ENCODE results near the gene PRDM16. TPM values are rescaled to one million over a fixed set of nuclear protein-coding genes. Genes with fewer than 3 reads are reported as not detected.
A peak's percentile ranks its signal among the peaks of the same experiment; 100 is the strongest.

The PRDM16 gene
- polyA plus RNA-seq, 1 of the 3 experiments (the other 2 are of a cell fraction): not detected

DNA sequence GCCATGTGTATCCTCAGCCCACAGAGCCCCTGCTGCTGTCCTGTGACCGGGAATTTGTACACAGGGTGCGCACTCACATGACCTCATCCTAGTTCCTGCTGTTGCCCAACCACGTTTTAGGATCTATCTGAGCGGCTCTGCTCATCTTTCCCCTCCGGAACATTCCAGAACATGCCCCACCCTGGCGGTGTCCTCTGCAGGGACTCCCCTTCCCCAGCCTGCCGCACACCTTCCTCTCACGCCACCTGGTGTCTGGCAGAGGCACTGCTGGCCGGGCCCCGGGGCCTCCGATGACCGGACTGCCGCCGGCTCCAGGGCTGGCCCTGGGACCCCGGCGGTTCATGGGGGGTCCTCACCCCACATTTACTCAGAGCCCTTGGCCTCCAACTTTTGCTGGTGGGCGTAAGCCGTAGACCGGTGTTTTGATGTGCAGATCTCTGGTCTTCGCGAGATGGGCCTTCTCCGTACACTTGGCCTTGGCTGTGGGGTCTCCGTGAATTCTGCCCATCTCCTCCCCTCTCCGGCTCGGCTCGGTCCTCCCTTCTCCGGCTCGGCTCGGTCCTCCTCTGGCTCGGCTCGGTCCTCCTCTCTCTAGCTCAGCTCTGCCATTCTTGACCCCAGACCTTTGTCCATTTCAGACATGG lies 414.9 kb downstream of the PRDM16 start:
- H2AFZ ChIP-seq (ENCODE audit: low read depth): no peak overlapping the region
- H3K9me2 ChIP-seq: no peaks in the 10 kb centered on the region
- no peaks in the 10 kb centered on the region for H3K27me3 ChIP-seq (ENCODE audit: insufficient read depth)
- no peaks in the 10 kb centered on the region for H3K36me3 ChIP-seq (replicated peaks in 1 of 2; ENCODE audit: control insufficient read depth in 1 of 2, insufficient read depth in 2 of 2, low read length in 1 of 2)
- H3K9ac ChIP-seq: no peak overlapping the region
- H3K9me3 ChIP-seq: no peaks in the 10 kb centered on the region
- H3F3A ChIP-seq (replicated peaks; ENCODE audit: insufficient read depth): no peaks in the 10 kb centered on the region
- CTCF ChIA-PET: interaction anchor here (0.7 to 4.2 kb wide), 9 partner anchors 12 to 125 kb away, joined by 3 to 72 read pairs (median 4); no protein-coding TSS in a partner anchor
- peaks cover 0 to 5% of the 10 kb centered on the region in 2 experiments; a peak in 1 of 4 replicates for H3K4me1 ChIP-seq (ENCODE audit: control insufficient read depth in 1 of 2, insufficient read depth in 2 of 2, low read depth in 1 of 2, low read length in 1 of 2)
- 50% methylated on average over 24 of the region's 31 CpGs for WGBS (ENCODE audit: low lambda C conversion rate)
- H3K4me3 ChIP-seq (ENCODE audit: low read depth in 2 of 2, low read length in 1 of 2): no peak overlapping the region
- no peak overlapping the region for H3K27ac ChIP-seq (ENCODE audit: low read depth in 2 of 2, low read length in 1 of 2)
- no peaks in the 10 kb centered on the region for H3K79me2 ChIP-seq (ENCODE audit: insufficient read depth)
- POLR2A ChIA-PET: no interaction called here
- no peak overlapping the region for H3K4me2 ChIP-seq
- no peaks in the 10 kb centered on the region for H4K20me1 ChIP-seq (ENCODE audit: insufficient read depth)
- peak; percentile 83 for DNase-seq
- no peak for TF ChIP-seq NRF1 (IDR thresholded peaks at IDR 0.05; ENCODE audit: low read depth, low read length)
- no peak for TF ChIP-seq ELF1 (IDR thresholded peaks at IDR 0.05)
- no peak for TF ChIP-seq RCOR1 (IDR thresholded peaks at IDR 0.05; ENCODE audit: low read length)
- TF ChIP-seq, protein P1, sequence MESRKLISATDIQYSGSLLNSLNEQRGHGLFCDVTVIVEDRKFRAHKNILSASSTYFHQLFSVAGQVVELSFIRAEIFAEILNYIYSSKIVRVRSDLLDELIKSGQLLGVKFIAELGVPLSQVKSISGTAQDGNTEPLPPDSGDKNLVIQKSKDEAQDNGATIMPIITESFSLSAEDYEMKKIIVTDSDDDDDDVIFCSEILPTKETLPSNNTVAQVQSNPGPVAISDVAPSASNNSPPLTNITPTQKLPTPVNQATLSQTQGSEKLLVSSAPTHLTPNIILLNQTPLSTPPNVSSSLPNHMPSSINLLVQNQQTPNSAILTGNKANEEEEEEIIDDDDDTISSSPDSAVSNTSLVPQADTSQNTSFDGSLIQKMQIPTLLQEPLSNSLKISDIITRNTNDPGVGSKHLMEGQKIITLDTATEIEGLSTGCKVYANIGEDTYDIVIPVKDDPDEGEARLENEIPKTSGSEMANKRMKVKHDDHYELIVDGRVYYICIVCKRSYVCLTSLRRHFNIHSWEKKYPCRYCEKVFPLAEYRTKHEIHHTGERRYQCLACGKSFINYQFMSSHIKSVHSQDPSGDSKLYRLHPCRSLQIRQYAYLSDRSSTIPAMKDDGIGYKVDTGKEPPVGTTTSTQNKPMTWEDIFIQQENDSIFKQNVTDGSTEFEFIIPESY (IDR thresholded peaks at IDR 0.05; ENCODE audit: borderline replicate concordance, low read depth): no peak
- TF ChIP-seq POLR2AphosphoS5 (IDR thresholded peaks at IDR 0.05; ENCODE audit: low read depth, low read length): no peak
- TF ChIP-seq TEAD4 (IDR thresholded peaks at IDR 0.05; ENCODE audit: borderline replicate concordance, insufficient read depth): no peak
- TF ChIP-seq SMC3 (IDR thresholded peaks at IDR 0.05; ENCODE audit: low read depth, low read length): peak; percentile 48; the same call in 1 of the 2 replicates
- TF ChIP-seq, protein P2, sequence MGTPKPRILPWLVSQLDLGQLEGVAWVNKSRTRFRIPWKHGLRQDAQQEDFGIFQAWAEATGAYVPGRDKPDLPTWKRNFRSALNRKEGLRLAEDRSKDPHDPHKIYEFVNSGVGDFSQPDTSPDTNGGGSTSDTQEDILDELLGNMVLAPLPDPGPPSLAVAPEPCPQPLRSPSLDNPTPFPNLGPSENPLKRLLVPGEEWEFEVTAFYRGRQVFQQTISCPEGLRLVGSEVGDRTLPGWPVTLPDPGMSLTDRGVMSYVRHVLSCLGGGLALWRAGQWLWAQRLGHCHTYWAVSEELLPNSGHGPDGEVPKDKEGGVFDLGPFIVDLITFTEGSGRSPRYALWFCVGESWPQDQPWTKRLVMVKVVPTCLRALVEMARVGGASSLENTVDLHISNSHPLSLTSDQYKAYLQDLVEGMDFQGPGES (IDR thresholded peaks at IDR 0.05; ENCODE audit: low read depth, low read length): no peak
- no peak for TF ChIP-seq FOXJ3 (CRISPR knock-in tag; IDR thresholded peaks at IDR 0.05)
- TF ChIP-seq RXRA (IDR thresholded peaks at IDR 0.05; ENCODE audit: borderline replicate concordance, low read depth): no peak
- peak; percentile 47 for TF ChIP-seq RAD21 (IDR thresholded peaks at IDR 0.05; ENCODE audit: low read length)
- no peak for TF ChIP-seq GATA2 (CRISPR knock-in tag; IDR thresholded peaks at IDR 0.05)
- no peak for TF ChIP-seq SIN3A (IDR thresholded peaks at IDR 0.05; ENCODE audit: borderline replicate concordance, low read depth, low read length)
- no peak for TF ChIP-seq NFIC (IDR thresholded peaks at IDR 0.05; ENCODE audit: borderline replicate concordance)
- TF ChIP-seq CHD2 (IDR thresholded peaks at IDR 0.05; ENCODE audit: low read length, partially characterized antibody): no peak
- no peak for TF ChIP-seq TAF1 (IDR thresholded peaks at IDR 0.05; ENCODE audit: borderline replicate concordance, low read depth, low read length)
- TF ChIP-seq EZH2phosphoT487 (IDR thresholded peaks at IDR 0.05; ENCODE audit: borderline replicate concordance, low read depth): no peak
- TF ChIP-seq, protein P3, sequence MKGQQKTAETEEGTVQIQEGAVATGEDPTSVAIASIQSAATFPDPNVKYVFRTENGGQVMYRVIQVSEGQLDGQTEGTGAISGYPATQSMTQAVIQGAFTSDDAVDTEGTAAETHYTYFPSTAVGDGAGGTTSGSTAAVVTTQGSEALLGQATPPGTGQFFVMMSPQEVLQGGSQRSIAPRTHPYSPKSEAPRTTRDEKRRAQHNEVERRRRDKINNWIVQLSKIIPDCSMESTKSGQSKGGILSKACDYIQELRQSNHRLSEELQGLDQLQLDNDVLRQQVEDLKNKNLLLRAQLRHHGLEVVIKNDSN (IDR thresholded peaks at IDR 0.05; ENCODE audit: borderline replicate concordance, low read depth): no peak
- TF ChIP-seq, protein P4, sequence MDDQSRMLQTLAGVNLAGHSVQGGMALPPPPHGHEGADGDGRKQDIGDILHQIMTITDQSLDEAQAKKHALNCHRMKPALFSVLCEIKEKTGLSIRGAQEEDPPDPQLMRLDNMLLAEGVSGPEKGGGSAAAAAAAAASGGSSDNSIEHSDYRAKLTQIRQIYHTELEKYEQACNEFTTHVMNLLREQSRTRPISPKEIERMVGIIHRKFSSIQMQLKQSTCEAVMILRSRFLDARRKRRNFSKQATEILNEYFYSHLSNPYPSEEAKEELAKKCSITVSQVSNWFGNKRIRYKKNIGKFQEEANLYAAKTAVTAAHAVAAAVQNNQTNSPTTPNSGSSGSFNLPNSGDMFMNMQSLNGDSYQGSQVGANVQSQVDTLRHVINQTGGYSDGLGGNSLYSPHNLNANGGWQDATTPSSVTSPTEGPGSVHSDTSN (IDR thresholded peaks at IDR 0.05): no peak
- no peak for TF ChIP-seq MXI1 (IDR thresholded peaks at IDR 0.05; ENCODE audit: low read depth, low read length)
- no peak for TF ChIP-seq FOXM1 (IDR thresholded peaks at IDR 0.05; ENCODE audit: low read depth)
- TF ChIP-seq, protein P5, sequence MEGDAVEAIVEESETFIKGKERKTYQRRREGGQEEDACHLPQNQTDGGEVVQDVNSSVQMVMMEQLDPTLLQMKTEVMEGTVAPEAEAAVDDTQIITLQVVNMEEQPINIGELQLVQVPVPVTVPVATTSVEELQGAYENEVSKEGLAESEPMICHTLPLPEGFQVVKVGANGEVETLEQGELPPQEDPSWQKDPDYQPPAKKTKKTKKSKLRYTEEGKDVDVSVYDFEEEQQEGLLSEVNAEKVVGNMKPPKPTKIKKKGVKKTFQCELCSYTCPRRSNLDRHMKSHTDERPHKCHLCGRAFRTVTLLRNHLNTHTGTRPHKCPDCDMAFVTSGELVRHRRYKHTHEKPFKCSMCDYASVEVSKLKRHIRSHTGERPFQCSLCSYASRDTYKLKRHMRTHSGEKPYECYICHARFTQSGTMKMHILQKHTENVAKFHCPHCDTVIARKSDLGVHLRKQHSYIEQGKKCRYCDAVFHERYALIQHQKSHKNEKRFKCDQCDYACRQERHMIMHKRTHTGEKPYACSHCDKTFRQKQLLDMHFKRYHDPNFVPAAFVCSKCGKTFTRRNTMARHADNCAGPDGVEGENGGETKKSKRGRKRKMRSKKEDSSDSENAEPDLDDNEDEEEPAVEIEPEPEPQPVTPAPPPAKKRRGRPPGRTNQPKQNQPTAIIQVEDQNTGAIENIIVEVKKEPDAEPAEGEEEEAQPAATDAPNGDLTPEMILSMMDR (IDR thresholded peaks at IDR 0.05): peak; percentile 60
- TF ChIP-seq, protein P6, sequence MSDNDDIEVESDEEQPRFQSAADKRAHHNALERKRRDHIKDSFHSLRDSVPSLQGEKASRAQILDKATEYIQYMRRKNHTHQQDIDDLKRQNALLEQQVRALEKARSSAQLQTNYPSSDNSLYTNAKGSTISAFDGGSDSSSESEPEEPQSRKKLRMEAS (IDR thresholded peaks at IDR 0.05; ENCODE audit: low read depth): no peak

Data from SK-N-SH (cell line).